H9 (cell line): ENCODE measurements around the gene PPP1R14B. TPM values are rescaled to one million over a fixed set of nuclear protein-coding genes. Genes with fewer than 3 reads are reported as not detected.
A peak's percentile ranks its signal among the peaks of the same experiment; 100 is the strongest.

Source experiments
- DNase-seq: peaks from one replicate; pipeline ENCODE4 v3.0.0-alpha.2; 2017
- H2AFZ ChIP-seq: one replicate; pipeline ENCODE4 v1.6.1; 2013; ENCODE audit warnings: mild to moderate bottlenecking, low read length, control low read depth, moderate library complexity
- H2AK5ac ChIP-seq: 2 replicates; pipeline ENCODE4 v1.6.1; 2013; ENCODE audit warnings: low read length, control low read depth, mixed read lengths; ENCODE audit not compliant: insufficient read length
- H2BK120ac ChIP-seq: one replicate; pipeline ENCODE4 v1.6.1; 2013; ENCODE audit warnings: low read depth, mild to moderate bottlenecking, low read length, control low read depth, inconsistent platforms; ENCODE audit not compliant: poor library complexity, severe bottlenecking
- H2BK12ac ChIP-seq: 2 replicates; pipeline ENCODE4 v1.6.1; 2013; ENCODE audit warnings: low read length, control low read depth, mixed read lengths, low read depth; ENCODE audit not compliant: insufficient read length
- H2BK15ac ChIP-seq: 2 replicates; pipeline ENCODE4 v1.6.1; 2013; ENCODE audit warnings: low read depth, low read length, control low read depth
- H2BK20ac ChIP-seq: one replicate; pipeline ENCODE4 v1.6.1; 2013; ENCODE audit warnings: low read depth, mild to moderate bottlenecking, low read length, control low read depth, inconsistent platforms; ENCODE audit not compliant: poor library complexity, severe bottlenecking
- H2BK5ac ChIP-seq: 2 replicates; pipeline ENCODE4 v1.6.1; 2013; ENCODE audit warnings: low read length, control low read depth, mixed read lengths; ENCODE audit not compliant: insufficient read length
- H3K14ac ChIP-seq: 2 replicates; pipeline ENCODE4 v1.6.1; 2013; ENCODE audit warnings: low read length, control low read depth; ENCODE audit not compliant: insufficient read depth
- H3K18ac ChIP-seq: 2 replicates; pipeline ENCODE4 v1.6.1; 2013; ENCODE audit warnings: low read depth, mild to moderate bottlenecking, mixed read lengths, low read length, control low read depth; ENCODE audit not compliant: insufficient read length
- H3K23ac ChIP-seq: 2 replicates; pipeline ENCODE4 v1.6.1; 2013; ENCODE audit warnings: low read length, control low read depth, mixed read lengths, low read depth; ENCODE audit not compliant: insufficient read length
- H3K23me2 ChIP-seq: 2 replicates; pipeline ENCODE4 v1.6.1; 2013; ENCODE audit warnings: low read depth, mild to moderate bottlenecking, mixed read lengths, low read length, control low read depth; ENCODE audit not compliant: insufficient read length, poor library complexity, severe bottlenecking
- H3K27ac ChIP-seq: 2 replicates; pipeline ENCODE4 v1.5.1; 2013; ENCODE audit warnings: low read length, control low read depth, mixed read lengths, low read depth; ENCODE audit not compliant: insufficient read length
- H3K27me3 ChIP-seq: 2 replicates; pipeline ENCODE4 v1.6.1; 2013; ENCODE audit warnings: low read length, control low read depth, inconsistent platforms; ENCODE audit not compliant: insufficient read depth
- H3K4ac ChIP-seq: 2 replicates; pipeline ENCODE4 v1.6.1; 2013; ENCODE audit warnings: low read depth, mild to moderate bottlenecking, control low read depth, inconsistent platforms, low read length, moderate library complexity
- H3K4me1 ChIP-seq: 2 replicates; pipeline ENCODE4 v1.6.1; 2013; ENCODE audit warnings: low read length, control low read depth, inconsistent platforms; ENCODE audit not compliant: insufficient read depth
- H3K4me2 ChIP-seq: 2 replicates; pipeline ENCODE4 v1.6.1; 2013; ENCODE audit warnings: low read length, control low read depth, mixed read lengths; ENCODE audit not compliant: insufficient read length, insufficient read depth
- H3K56ac ChIP-seq: 2 replicates; pipeline ENCODE4 v1.6.1; 2013; ENCODE audit warnings: low read depth, mild to moderate bottlenecking, mixed read lengths, low read length, control low read depth; ENCODE audit not compliant: insufficient read length
- H3K79me1 ChIP-seq: 2 replicates; pipeline ENCODE4 v1.6.1; 2013; ENCODE audit warnings: low read depth, mild to moderate bottlenecking, moderate library complexity, low read length, control low read depth, inconsistent platforms; ENCODE audit not compliant: insufficient read depth, poor library complexity, severe bottlenecking
- H3K79me2 ChIP-seq: 2 replicates; pipeline ENCODE4 v1.6.1; 2013; ENCODE audit warnings: low read length, control low read depth, inconsistent platforms; ENCODE audit not compliant: insufficient read depth
- H3K9ac ChIP-seq: 2 replicates; pipeline ENCODE4 v1.6.1; 2013; ENCODE audit warnings: low read length, control low read depth, mixed read lengths; ENCODE audit not compliant: insufficient read length; ENCODE audit errors: extremely low read depth
- H3K9me3 ChIP-seq: one replicate; pipeline ENCODE4 v1.6.1; 2013; ENCODE audit warnings: low read depth, low read length, inconsistent platforms; ENCODE audit not compliant: control insufficient read depth
- H3T11ph ChIP-seq: one replicate; pipeline ENCODE4 v1.6.1; 2013; ENCODE audit warnings: mild to moderate bottlenecking, low read length, control low read depth, inconsistent platforms
- H4K20me1 ChIP-seq: one replicate; pipeline ENCODE4 v1.6.1; 2013; ENCODE audit not compliant: control insufficient read depth, insufficient read length, insufficient read depth
- H4K5ac ChIP-seq: 2 replicates; pipeline ENCODE4 v1.6.1; 2013; ENCODE audit warnings: low read depth, mild to moderate bottlenecking, mixed read lengths, low read length, control low read depth; ENCODE audit not compliant: insufficient read length
- H4K8ac ChIP-seq: replicated peaks from 2 replicates; pipeline ENCODE4 v1.6.1; 2013; ENCODE audit warnings: low read length, control low read depth, mixed read lengths, low read depth; ENCODE audit not compliant: insufficient read length
- H4K91ac ChIP-seq: 2 replicates; pipeline ENCODE4 v1.6.1; 2013; ENCODE audit warnings: low read depth, mild to moderate bottlenecking, moderate library complexity, mixed read lengths, low read length, control low read depth; ENCODE audit not compliant: insufficient read length
- H3K27ac Mint-ChIP-seq, 3 experiments: 2 replicates in 2 of 3; 3 replicates in 1 of 3; pipeline ENCODE4 v1.8.0; 2020 to 2021; ENCODE audit warnings: mixed read lengths in 3 of 3, mild to moderate bottlenecking in 1 of 3, moderate library complexity in 1 of 3
- H3K27me3 Mint-ChIP-seq: 2 replicates; pipeline ENCODE4 v1.8.0; 2021; ENCODE audit warnings: low read depth, mild to moderate bottlenecking, moderate library complexity, mixed read lengths
- H3K36me3 Mint-ChIP-seq, 3 experiments: 2 replicates in 2 of 3; 3 replicates in 1 of 3; pipeline ENCODE4 v1.8.0; 2020 to 2021; ENCODE audit warnings: low read depth in 3 of 3, mixed read lengths in 3 of 3; ENCODE audit not compliant: insufficient read depth in 1 of 3
- H3K4me1 Mint-ChIP-seq, 2 experiments: 2 replicates each; pipeline ENCODE4 v1.8.0; 2020; ENCODE audit warnings: mixed read lengths in 2 of 2
- H3K4me3 Mint-ChIP-seq, 2 experiments: 2 replicates in 1 of 2; 3 replicates in 1 of 2; pipeline ENCODE4 v1.8.0; 2020 to 2021; ENCODE audit warnings: mild to moderate bottlenecking in 2 of 2, mixed read lengths in 2 of 2, moderate library complexity in 1 of 2
- H3K9me3 Mint-ChIP-seq, 2 experiments: 2 replicates in 1 of 2; 3 replicates in 1 of 2; pipeline ENCODE4 v1.8.0; 2020; ENCODE audit warnings: mild to moderate bottlenecking in 2 of 2, mixed read lengths in 2 of 2, moderate library complexity in 1 of 2
- WGBS: extraction: QIAGEN DNeasy Blood & Tissue Kit; methylation state at CpG from one replicate; pipeline ENCODE4 v1.1.7; 2013; ENCODE audit warnings: missing lambda C conversion rate, low lambda C conversion rate, mixed read lengths; ENCODE audit not compliant: insufficient read length; ENCODE audit errors: extremely low coverage; 5-methylcytosine and 5-hydroxymethylcytosine counted together
- total RNA-seq: library from RNA; stranded (reverse); gene quantifications from 2 replicates; pipeline ENCODE4 v1.2.1, GENCODE V29; 2021
- TF ChIP-seq, protein P1 (sequence below): fragments of 200-600 bp; sonication (generic); conservative IDR thresholded peaks from 3 replicates; pipeline ENCODE4 v1.8.0; 2021; ENCODE audit warnings: antibody characterized with exemption, mild to moderate bottlenecking

The PPP1R14B gene
- total RNA-seq, 1 experiment from 2014 or later = 358 TPM

DNA sequence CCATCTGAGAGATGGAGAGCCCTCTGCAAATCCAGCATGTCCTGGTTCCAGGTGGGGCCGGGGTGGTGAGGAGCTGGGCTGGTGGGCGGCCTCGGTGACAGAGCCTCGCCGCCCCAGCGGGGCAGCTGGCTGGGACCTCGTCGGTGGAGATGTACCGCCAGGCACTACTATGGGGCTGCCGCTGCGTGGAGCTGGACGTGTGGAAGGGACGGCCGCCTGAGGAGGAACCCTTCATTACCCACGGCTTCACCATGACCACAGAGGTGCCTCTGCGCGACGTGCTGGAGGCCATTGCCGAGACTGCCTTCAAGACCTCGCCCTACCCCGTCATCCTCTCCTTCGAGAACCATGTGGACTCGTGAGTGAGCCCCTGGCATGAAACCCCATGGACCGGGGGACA, 11.6 kb upstream of the PPP1R14B start:
- Histone ChIP-seq H4K8ac (no peak overlapping the region), H3T11ph (no peak overlapping the region), H3K79me2 (no peaks in the 10 kb centered on the region)

More for the DNA sequence above, 11.6 kb upstream of the PPP1R14B start:
- Histone ChIP-seq H3K27me3 (no peaks in the 10 kb centered on the region), H3K9me3 (no peaks in the 10 kb centered on the region), H3K56ac (no peak overlapping the region), H4K20me1 (no peaks in the 10 kb centered on the region), H3K79me1 (no peaks in the 10 kb centered on the region), H4K5ac (no peak overlapping the region), H2BK20ac (no peak overlapping the region), H2AK5ac (no peak overlapping the region), H3K18ac (no peak overlapping the region), H2BK12ac (no peak overlapping the region), H3K9ac (no peak overlapping the region), H3K23ac (no peak overlapping the region), H3K23me2 (no peaks in the 10 kb centered on the region), H2BK5ac (no peak overlapping the region), H3K4me2 (no peak overlapping the region), H2BK15ac (no peak overlapping the region), H3K4me1 (no peaks in the 10 kb centered on the region), H4K91ac (no peak overlapping the region), H3K27ac (no peak overlapping the region), H3K4ac (no peak overlapping the region), H2AFZ (no peak overlapping the region), H2BK120ac (no peak overlapping the region), H3K14ac (no peak overlapping the region)
- no peak for DNase-seq
- WGBS = no CpG with 5 or more reads among the region's 24 CpGs
- TF ChIP-seq, protein P1, sequence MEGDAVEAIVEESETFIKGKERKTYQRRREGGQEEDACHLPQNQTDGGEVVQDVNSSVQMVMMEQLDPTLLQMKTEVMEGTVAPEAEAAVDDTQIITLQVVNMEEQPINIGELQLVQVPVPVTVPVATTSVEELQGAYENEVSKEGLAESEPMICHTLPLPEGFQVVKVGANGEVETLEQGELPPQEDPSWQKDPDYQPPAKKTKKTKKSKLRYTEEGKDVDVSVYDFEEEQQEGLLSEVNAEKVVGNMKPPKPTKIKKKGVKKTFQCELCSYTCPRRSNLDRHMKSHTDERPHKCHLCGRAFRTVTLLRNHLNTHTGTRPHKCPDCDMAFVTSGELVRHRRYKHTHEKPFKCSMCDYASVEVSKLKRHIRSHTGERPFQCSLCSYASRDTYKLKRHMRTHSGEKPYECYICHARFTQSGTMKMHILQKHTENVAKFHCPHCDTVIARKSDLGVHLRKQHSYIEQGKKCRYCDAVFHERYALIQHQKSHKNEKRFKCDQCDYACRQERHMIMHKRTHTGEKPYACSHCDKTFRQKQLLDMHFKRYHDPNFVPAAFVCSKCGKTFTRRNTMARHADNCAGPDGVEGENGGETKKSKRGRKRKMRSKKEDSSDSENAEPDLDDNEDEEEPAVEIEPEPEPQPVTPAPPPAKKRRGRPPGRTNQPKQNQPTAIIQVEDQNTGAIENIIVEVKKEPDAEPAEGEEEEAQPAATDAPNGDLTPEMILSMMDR = no peak
- H3K36me3 Mint-ChIP-seq = peaks cover 50 to 85% (median 72%) of the 10 kb centered on the region in 3 experiments
- H3K4me3 Mint-ChIP-seq = no peak overlapping the region
- H3K4me1 Mint-ChIP-seq = peaks cover under 1 to 7% of the 10 kb centered on the region in 2 experiments
- H3K27ac Mint-ChIP-seq = peak overlapping the region in 1 of 3 experiments; percentile 31; a peak in 1 of 7 replicates
- no peaks in the 10 kb centered on the region for H3K27me3 Mint-ChIP-seq
- no peaks in the 10 kb centered on the region for H3K9me3 Mint-ChIP-seq
